ENCODE data around the gene NUMB.

The NUMB gene

GRCh38 chr14:73392329-73393257, 65.8 kb downstream of the NUMB start:
- TF ChIP-seq TAF1 (IDR thresholded peaks at IDR 0.05; ENCODE audit: borderline replicate concordance, insufficient read depth, low read length), result no peak
- TF ChIP-seq, protein P1, sequence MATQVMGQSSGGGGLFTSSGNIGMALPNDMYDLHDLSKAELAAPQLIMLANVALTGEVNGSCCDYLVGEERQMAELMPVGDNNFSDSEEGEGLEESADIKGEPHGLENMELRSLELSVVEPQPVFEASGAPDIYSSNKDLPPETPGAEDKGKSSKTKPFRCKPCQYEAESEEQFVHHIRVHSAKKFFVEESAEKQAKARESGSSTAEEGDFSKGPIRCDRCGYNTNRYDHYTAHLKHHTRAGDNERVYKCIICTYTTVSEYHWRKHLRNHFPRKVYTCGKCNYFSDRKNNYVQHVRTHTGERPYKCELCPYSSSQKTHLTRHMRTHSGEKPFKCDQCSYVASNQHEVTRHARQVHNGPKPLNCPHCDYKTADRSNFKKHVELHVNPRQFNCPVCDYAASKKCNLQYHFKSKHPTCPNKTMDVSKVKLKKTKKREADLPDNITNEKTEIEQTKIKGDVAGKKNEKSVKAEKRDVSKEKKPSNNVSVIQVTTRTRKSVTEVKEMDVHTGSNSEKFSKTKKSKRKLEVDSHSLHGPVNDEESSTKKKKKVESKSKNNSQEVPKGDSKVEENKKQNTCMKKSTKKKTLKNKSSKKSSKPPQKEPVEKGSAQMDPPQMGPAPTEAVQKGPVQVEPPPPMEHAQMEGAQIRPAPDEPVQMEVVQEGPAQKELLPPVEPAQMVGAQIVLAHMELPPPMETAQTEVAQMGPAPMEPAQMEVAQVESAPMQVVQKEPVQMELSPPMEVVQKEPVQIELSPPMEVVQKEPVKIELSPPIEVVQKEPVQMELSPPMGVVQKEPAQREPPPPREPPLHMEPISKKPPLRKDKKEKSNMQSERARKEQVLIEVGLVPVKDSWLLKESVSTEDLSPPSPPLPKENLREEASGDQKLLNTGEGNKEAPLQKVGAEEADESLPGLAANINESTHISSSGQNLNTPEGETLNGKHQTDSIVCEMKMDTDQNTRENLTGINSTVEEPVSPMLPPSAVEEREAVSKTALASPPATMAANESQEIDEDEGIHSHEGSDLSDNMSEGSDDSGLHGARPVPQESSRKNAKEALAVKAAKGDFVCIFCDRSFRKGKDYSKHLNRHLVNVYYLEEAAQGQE (IDR thresholded peaks at IDR 0.05; ENCODE audit: insufficient read depth in 1 of 2, low read depth in 2 of 2, low read length in 2 of 2), result no peak
- no peak for TF ChIP-seq SIN3A (IDR thresholded peaks at IDR 0.05; ENCODE audit: borderline replicate concordance, insufficient read depth, low read length)

GRCh38 chr14:73386342-73386741, 72.0 kb downstream of the NUMB start:
- TF ChIP-seq FOXP2 (optimal IDR thresholded peaks at IDR 0.05; ENCODE audit: borderline replicate concordance, extremely low read depth, extremely low read length, insufficient read depth) (no peak), POLR2AphosphoS5 (IDR thresholded peaks at IDR 0.05; ENCODE audit: low read depth, low read length) (no peak), TAF1 (IDR thresholded peaks at IDR 0.05; ENCODE audit: borderline replicate concordance, insufficient read depth, low read length) (no peak), SIN3A (IDR thresholded peaks at IDR 0.05; ENCODE audit: borderline replicate concordance, insufficient read depth, low read length) (no peak)
- TF ChIP-seq, protein P1 (IDR thresholded peaks at IDR 0.05; ENCODE audit: insufficient read depth in 1 of 2, low read depth in 2 of 2, low read length in 2 of 2), result no peak

DNA sequence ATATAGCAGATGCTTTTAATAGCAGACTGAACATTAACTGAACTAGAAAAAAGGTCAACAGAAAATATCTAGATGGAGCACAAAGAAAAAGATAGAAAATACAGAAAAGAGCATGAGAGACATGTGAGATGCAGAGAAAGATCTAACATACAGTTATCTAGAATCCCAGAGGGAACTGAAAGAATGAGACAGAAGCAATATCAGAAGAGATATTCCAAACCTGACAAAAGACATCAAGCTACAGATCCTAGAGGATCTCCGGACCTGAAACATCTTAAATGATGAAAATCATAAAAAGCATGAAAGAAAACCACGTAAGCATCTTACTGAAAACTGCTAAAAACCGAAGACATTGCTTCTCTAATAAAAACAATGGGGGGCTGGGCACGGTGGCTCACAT, 75.0 kb downstream of the NUMB start:
- TF ChIP-seq TAF1 (IDR thresholded peaks at IDR 0.05; ENCODE audit: borderline replicate concordance, insufficient read depth, low read length), result no peak
- TF ChIP-seq, protein P1 (IDR thresholded peaks at IDR 0.05; ENCODE audit: insufficient read depth in 1 of 2, low read depth in 2 of 2, low read length in 2 of 2), result no peak
- TF ChIP-seq FOXP2 (optimal IDR thresholded peaks at IDR 0.05; ENCODE audit: borderline replicate concordance, extremely low read depth, extremely low read length, insufficient read depth), result no peak
- TF ChIP-seq SIN3A (IDR thresholded peaks at IDR 0.05; ENCODE audit: borderline replicate concordance, insufficient read depth, low read length), result no peak
- TF ChIP-seq POLR2AphosphoS5 (IDR thresholded peaks at IDR 0.05; ENCODE audit: low read depth, low read length), result no peak

GRCh38 chr14:73381380-73382013, 76.8 kb downstream of the NUMB start:
- no peak for TF ChIP-seq TAF1 (IDR thresholded peaks at IDR 0.05; ENCODE audit: borderline replicate concordance, insufficient read depth, low read length)
- TF ChIP-seq POLR2AphosphoS5 (IDR thresholded peaks at IDR 0.05; ENCODE audit: low read depth, low read length), result no peak
- TF ChIP-seq, protein P1 (IDR thresholded peaks at IDR 0.05; ENCODE audit: insufficient read depth in 1 of 2, low read depth in 2 of 2, low read length in 2 of 2), result no peak
- no peak for TF ChIP-seq SIN3A (IDR thresholded peaks at IDR 0.05; ENCODE audit: borderline replicate concordance, insufficient read depth, low read length)
- no peak for TF ChIP-seq FOXP2 (optimal IDR thresholded peaks at IDR 0.05; ENCODE audit: borderline replicate concordance, extremely low read depth, extremely low read length, insufficient read depth)

All from PFSK-1 (cell line).